Thoracic aorta endothelial cell (primary cell): ENCODE results near the gene COL13A1. TPM values are rescaled to one million over a fixed set of nuclear protein-coding genes. Genes with fewer than 3 reads are reported as not detected.

Source experiments
- total RNA-seq: library from RNA; depleted of rRNA; stranded (reverse); fragments of >200 nt; gene quantifications from 2 replicates; pipeline ENCODE4 v1.2.3, GENCODE V29; 2012

COL13A1 gene
- total RNA-seq, result 27.6 and 73.0 TPM in 2 replicates

GRCh38 chr10:69801434-69802315 lies at the start of gene COL13A1:
TSS of gene COL13A1 (plus strand) at chr10:69801906. CDS start at chr10:69802424, 518 bp downstream.

Other genes starting within 250 kb of the COL13A1 start
- not detected in 2 replicates for gene NEUROG3, start 228.5 kb upstream of the COL13A1 start, total RNA-seq
- gene FAM241B, start 171.7 kb upstream of the COL13A1 start, total RNA-seq, result 0.13 TPM in 1 of 2 replicates, not detected in the other